Kasumi-1 (cell line): ENCODE results near the gene NOD1.
"Not testable (repeated sequence)": the region's sequence is repeated elsewhere in the genome, so short reads cannot be mapped to it uniquely, and the experiment has no call there.

Source experiments
- DNase-seq, 2 experiments: peaks; one replicate each; lab custom pipeline; 2025; lab: John Stamatoyannopoulos, UW

Gene NOD1

GRCh38 chr7:30504301-30505173 is 26.0 kb upstream of the NOD1 start, which contains the start of gene GGCT:
Gene GGCT (minus strand): TSS chr7:30504829. CDS start chr7:30504709, 120 bp downstream.
- peak; percentile 100 for DNase-seq

GRCh38 chr7:30503274-30504212 is 25.0 kb upstream of the NOD1 start:
- peak in 1 of 2 experiments; percentile 22 for DNase-seq

GRCh38 chr7:30502470-30503251 is 24.1 kb upstream of the NOD1 start:
- DNase-seq = peak; percentile 78 to 88

- DNase-seq = no peak
These were observed 22.7 kb upstream of the NOD1 start for GRCh38 chr7:30501264-30501663.

GRCh38 chr7:30493228-30493627 is 14.6 kb upstream of the NOD1 start:
- no peak for DNase-seq

- no peak for DNase-seq
These were observed 12.8 kb upstream of the NOD1 start for GRCh38 chr7:30491417-30491816.

- no peak for DNase-seq
These were observed 8.8 kb upstream of the NOD1 start for GRCh38 chr7:30487371-30487770.

GRCh38 chr7:30485667-30486066 is 7.1 kb upstream of the NOD1 start:
- no peak for DNase-seq

GRCh38 chr7:30481416-30481815 is 2.8 kb upstream of the NOD1 start:
- DNase-seq = not testable (repeated sequence)

- peak; percentile 31 to 44 for DNase-seq
These were observed 877 bp upstream of the NOD1 start for GRCh38 chr7:30479202-30480120.

- peak in 1 of 2 experiments; percentile 23 for DNase-seq
These were observed 2.0 kb downstream of the NOD1 start for GRCh38 chr7:30476459-30477145.

- no peak for DNase-seq
These were observed 3.0 kb downstream of the NOD1 start for GRCh38 chr7:30475580-30475979.

GRCh38 chr7:30474893-30475292 is 3.7 kb downstream of the NOD1 start:
- no peak for DNase-seq

GRCh38 chr7:30474485-30474884 is 4.1 kb downstream of the NOD1 start:
- no peak for DNase-seq

- no peak for DNase-seq
These were observed 4.7 kb downstream of the NOD1 start for GRCh38 chr7:30473903-30474302.

- DNase-seq = no peak
These were observed 5.5 kb downstream of the NOD1 start for GRCh38 chr7:30472784-30473775.

GRCh38 chr7:30472081-30472783 is 6.4 kb downstream of the NOD1 start:
- no peak for DNase-seq

GRCh38 chr7:30471205-30471604 is 7.4 kb downstream of the NOD1 start:
- no peak for DNase-seq
